GM12878 (cell line): ENCODE data around the gene SH2B3.

ENCODE experiments used
- ASH2L ChIP-seq: fragments of 300-600, 200-600 bp; sonication (generic); IDR thresholded peaks from 2 replicates; pipeline ENCODE4 v1.6.1; 2017; ENCODE audit warnings: low read depth, mild to moderate bottlenecking, borderline replicate concordance
- EP300 ChIP-seq, 2 experiments: fragments of 150-350 bp in 1 of 2; IDR thresholded peaks; 2 replicates each; pipeline ENCODE4 v1.6.1; 2011 to 2012; ENCODE audit warnings: low read depth in 2 of 2, low read length in 2 of 2, borderline replicate concordance in 1 of 2, improper control_type of control experiment in 1 of 2, inconsistent platforms in 1 of 2; ENCODE audit not compliant: control insufficient read depth in 1 of 2
- NRF1 ChIP-seq: conservative IDR thresholded peaks from 2 replicates; pipeline ENCODE4 v1.6.1; 2011; ENCODE audit warnings: mild to moderate bottlenecking, low read depth, low read length, improper control_type of control experiment
- SP1 ChIP-seq: IDR thresholded peaks from one replicate; pipeline ENCODE4 v1.6.1; 2011; ENCODE audit warnings: low read depth, low read length

DNA sequence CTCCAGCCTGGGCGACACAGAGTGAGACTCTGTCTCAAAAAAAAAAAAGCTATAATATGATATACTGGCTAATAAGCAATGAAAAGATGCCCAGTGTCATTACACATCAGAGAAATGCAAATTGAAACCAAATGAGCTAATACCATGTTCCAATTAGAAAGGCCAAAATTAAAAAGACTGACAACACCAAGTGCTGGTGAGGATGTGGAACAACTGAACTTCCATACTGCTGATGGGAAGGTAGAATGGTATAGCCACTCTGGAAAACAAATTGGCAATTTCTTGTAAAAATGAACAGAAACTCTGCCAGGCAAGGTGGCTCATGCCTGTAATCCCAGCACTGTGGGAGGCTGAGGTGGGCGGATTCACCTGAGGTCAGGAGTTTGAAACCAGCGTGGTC, 28.3 kb upstream of the SH2B3 start:
- no peak for TF ChIP-seq EP300 (IDR thresholded peaks at IDR 0.05; ENCODE audit: borderline replicate concordance in 1 of 2, control insufficient read depth in 1 of 2, low read depth in 2 of 2, low read length in 2 of 2)
- no peak for TF ChIP-seq NRF1
- TF ChIP-seq SP1: no peak
- no peak for TF ChIP-seq ASH2L
